ENCODE results near the gene AKR7A3. TPM values are rescaled to one million over a fixed set of nuclear protein-coding genes. Genes with fewer than 3 reads are reported as not detected.

The AKR7A3 gene
- total RNA-seq, 1 experiment from 2014 or later: 1.4 TPM

DNA sequence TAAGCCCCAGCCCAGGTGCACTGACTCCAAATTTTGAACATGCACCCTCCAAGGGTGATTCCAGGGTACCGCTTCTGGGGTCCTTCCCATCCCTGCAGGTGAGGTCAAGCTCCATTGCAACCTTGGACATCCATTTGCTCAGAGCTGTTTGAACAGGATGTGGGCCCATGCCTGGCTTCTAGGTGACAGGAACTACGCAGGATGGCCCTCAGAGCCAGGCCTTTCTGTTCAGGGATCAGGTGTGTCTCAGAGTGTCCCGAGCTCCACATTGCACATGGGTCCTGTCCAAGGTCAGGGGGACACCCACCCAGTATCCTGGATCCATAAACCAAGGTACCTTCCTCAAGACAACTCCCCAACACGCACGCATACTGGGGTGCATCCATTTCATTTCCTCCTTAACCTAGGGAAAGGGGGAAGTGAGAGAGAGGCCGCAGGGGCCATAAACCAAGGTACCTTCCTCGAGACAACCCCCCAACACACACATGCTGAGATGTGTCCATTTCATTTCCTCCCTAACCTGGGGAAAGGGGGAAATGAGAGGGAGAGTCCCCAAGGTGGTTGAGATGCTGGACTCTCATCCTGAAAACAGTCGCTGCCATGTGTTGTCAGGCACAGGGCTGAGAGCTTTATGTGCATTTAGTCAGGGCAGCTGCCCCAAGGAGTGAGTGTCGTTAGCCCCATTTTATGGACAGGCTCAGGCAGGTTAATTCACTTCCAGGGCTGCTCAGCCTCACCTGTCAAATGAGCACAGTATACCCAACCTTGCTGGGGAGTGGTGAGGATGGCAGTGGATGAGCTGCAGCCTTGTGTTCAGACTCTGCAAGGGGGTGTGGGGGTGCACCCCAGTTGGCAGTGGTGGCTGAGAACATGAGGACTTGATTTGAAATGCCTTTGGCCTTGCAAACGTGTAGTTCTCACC is 25.7 kb upstream of the AKR7A3 start:
- no peak overlapping the region for H3K27ac ChIP-seq (ENCODE audit: low read length)
- CTCF ChIA-PET: interaction anchor here (0.6 kb wide), 1 partner anchor 388 kb away, joined by 6 read pairs; no protein-coding TSS in a partner anchor
- POLR2A ChIA-PET: interaction anchor here (0.7 kb wide), 1 partner anchor 96 kb away, joined by 3 read pairs; no protein-coding TSS in a partner anchor
- intact Hi-C loops (cut with micrococcal nuclease; ENCODE audit: unreplicated experiment): no loop called here
- H3K4me1 ChIP-seq (ENCODE audit: control insufficient read depth, insufficient read depth, low read length): peaks cover 18% of the 10 kb centered on the region
- no peak overlapping the region for H3K4me3 ChIP-seq (ENCODE audit: low read depth in 2 of 2, low read length in 2 of 2)
- ATAC-seq (no peak), DNase-seq (ENCODE audit: low read depth, low spot score) (no peak)
- H3K36me3 ChIP-seq (ENCODE audit: control insufficient read depth, insufficient read depth, low read length): no peaks in the 10 kb centered on the region
- in situ Hi-C loops (cut with HindIII; ENCODE audit: low pct_unique_long_range_greater_than_20kb, low sequenced_read_pairs): no loop called here
- BruUV-seq (replicated peaks): no TSS peak
- H3K9me3 ChIP-seq (ENCODE audit: control insufficient read depth, insufficient read depth, low read depth, low read length): no peaks in the 10 kb centered on the region
- H3K27me3 ChIP-seq (ENCODE audit: control insufficient read depth, insufficient read depth, low read length): no peaks in the 10 kb centered on the region
- TF ChIP-seq REST (IDR thresholded peaks at IDR 0.05; ENCODE audit: insufficient read depth in 1 of 2, low read depth in 2 of 2, low read length in 1 of 2): no peak

GRCh38 chr1:19313636-19313959 is 25.0 kb upstream of the AKR7A3 start:
- DNase-seq (ENCODE audit: low read depth, low spot score) (no peak), ATAC-seq (no peak)
- no peaks in the 10 kb centered on the region for H3K27me3 ChIP-seq (ENCODE audit: control insufficient read depth, insufficient read depth, low read length)
- in situ Hi-C loops (cut with HindIII; ENCODE audit: low pct_unique_long_range_greater_than_20kb, low sequenced_read_pairs): no loop called here
- ChIA-PET CTCF (interaction anchor here (0.6 kb wide), 1 partner anchor 389 kb away, joined by 6 read pairs; no protein-coding TSS in a partner anchor), POLR2A (no interaction called here)
- TF ChIP-seq REST (IDR thresholded peaks at IDR 0.05; ENCODE audit: insufficient read depth in 1 of 2, low read depth in 2 of 2, low read length in 1 of 2) (no peak), SIN3A (IDR thresholded peaks at IDR 0.05; ENCODE audit: borderline replicate concordance, insufficient read depth, low read depth, low read length) (no peak), POLR2AphosphoS5 (IDR thresholded peaks at IDR 0.05; ENCODE audit: low read depth, low read length) (no peak)
- TF ChIP-seq, protein P1, sequence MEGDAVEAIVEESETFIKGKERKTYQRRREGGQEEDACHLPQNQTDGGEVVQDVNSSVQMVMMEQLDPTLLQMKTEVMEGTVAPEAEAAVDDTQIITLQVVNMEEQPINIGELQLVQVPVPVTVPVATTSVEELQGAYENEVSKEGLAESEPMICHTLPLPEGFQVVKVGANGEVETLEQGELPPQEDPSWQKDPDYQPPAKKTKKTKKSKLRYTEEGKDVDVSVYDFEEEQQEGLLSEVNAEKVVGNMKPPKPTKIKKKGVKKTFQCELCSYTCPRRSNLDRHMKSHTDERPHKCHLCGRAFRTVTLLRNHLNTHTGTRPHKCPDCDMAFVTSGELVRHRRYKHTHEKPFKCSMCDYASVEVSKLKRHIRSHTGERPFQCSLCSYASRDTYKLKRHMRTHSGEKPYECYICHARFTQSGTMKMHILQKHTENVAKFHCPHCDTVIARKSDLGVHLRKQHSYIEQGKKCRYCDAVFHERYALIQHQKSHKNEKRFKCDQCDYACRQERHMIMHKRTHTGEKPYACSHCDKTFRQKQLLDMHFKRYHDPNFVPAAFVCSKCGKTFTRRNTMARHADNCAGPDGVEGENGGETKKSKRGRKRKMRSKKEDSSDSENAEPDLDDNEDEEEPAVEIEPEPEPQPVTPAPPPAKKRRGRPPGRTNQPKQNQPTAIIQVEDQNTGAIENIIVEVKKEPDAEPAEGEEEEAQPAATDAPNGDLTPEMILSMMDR (IDR thresholded peaks at IDR 0.05): no peak
- H3K4me3 ChIP-seq (ENCODE audit: low read depth in 2 of 2, low read length in 2 of 2): peak overlapping the region; percentile 80 to 82
- peaks cover 18% of the 10 kb centered on the region for H3K4me1 ChIP-seq (ENCODE audit: control insufficient read depth, insufficient read depth, low read length)
- intact Hi-C loops (cut with micrococcal nuclease; ENCODE audit: unreplicated experiment): no loop called here
- H3K36me3 ChIP-seq (ENCODE audit: control insufficient read depth, insufficient read depth, low read length): no peaks in the 10 kb centered on the region
- BruUV-seq (replicated peaks): TSS peak; percentile 78
- H3K27ac ChIP-seq (ENCODE audit: low read length): peak overlapping the region; percentile 89; the same call in 1 of the 2 replicates
- H3K9me3 ChIP-seq (ENCODE audit: control insufficient read depth, insufficient read depth, low read depth, low read length): no peaks in the 10 kb centered on the region
